LHCN-M2 (cell line): ENCODE measurements around the gene GGT7. TPM values are rescaled to one million over a fixed set of nuclear protein-coding genes. Genes with fewer than 3 reads are reported as not detected.
"Not testable (repeated sequence)": the region's sequence is repeated elsewhere in the genome, so short reads cannot be mapped to it uniquely, and the experiment has no call there.

Experiments used
- DNase-seq: peaks from one replicate; pipeline ENCODE4 v3.0.0-alpha.2; 2012; ENCODE audit warnings: low read depth
- polyA plus RNA-seq: library from polyadenylated mRNA; unstranded; fragments of >200 nt; gene quantifications from one replicate; pipeline ENCODE4 v1.2.1, GENCODE V29; 2012; ENCODE audit warnings: missing spikeins
- total RNA-seq: library from RNA; depleted of rRNA; stranded (reverse); fragments of >200 nt; gene quantifications from 2 replicates; pipeline ENCODE4 v1.2.3, GENCODE V29; 2014; rRNA removed

GGT7 gene, protein sequence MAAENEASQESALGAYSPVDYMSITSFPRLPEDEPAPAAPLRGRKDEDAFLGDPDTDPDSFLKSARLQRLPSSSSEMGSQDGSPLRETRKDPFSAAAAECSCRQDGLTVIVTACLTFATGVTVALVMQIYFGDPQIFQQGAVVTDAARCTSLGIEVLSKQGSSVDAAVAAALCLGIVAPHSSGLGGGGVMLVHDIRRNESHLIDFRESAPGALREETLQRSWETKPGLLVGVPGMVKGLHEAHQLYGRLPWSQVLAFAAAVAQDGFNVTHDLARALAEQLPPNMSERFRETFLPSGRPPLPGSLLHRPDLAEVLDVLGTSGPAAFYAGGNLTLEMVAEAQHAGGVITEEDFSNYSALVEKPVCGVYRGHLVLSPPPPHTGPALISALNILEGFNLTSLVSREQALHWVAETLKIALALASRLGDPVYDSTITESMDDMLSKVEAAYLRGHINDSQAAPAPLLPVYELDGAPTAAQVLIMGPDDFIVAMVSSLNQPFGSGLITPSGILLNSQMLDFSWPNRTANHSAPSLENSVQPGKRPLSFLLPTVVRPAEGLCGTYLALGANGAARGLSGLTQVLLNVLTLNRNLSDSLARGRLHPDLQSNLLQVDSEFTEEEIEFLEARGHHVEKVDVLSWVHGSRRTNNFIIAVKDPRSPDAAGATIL
- 5.7 and 7.3 TPM in 2 replicates for total RNA-seq
- polyA plus RNA-seq, result 10.2 TPM

- DNase-seq, result peak; percentile 64
Observed at GRCh38 chr20:34872622-34873224, at the start of gene GGT7. Gene GGT7 (minus strand): TSS chr20:34872856. CDS start chr20:34872815, 41 bp downstream.

GRCh38 chr20:34921436-34921835 is 48.8 kb upstream of the GGT7 start:
- DNase-seq, result no peak

- no peak for DNase-seq
Observed at GRCh38 chr20:34920055-34920454, 47.4 kb upstream of the GGT7 start.

GRCh38 chr20:34916774-34917354 is 44.2 kb upstream of the GGT7 start:
- DNase-seq, result no peak

- no peak for DNase-seq
Observed at GRCh38 chr20:34915749-34916455, 43.2 kb upstream of the GGT7 start.

- no peak for DNase-seq
Observed at GRCh38 chr20:34915131-34915530, 42.5 kb upstream of the GGT7 start.

DNA sequence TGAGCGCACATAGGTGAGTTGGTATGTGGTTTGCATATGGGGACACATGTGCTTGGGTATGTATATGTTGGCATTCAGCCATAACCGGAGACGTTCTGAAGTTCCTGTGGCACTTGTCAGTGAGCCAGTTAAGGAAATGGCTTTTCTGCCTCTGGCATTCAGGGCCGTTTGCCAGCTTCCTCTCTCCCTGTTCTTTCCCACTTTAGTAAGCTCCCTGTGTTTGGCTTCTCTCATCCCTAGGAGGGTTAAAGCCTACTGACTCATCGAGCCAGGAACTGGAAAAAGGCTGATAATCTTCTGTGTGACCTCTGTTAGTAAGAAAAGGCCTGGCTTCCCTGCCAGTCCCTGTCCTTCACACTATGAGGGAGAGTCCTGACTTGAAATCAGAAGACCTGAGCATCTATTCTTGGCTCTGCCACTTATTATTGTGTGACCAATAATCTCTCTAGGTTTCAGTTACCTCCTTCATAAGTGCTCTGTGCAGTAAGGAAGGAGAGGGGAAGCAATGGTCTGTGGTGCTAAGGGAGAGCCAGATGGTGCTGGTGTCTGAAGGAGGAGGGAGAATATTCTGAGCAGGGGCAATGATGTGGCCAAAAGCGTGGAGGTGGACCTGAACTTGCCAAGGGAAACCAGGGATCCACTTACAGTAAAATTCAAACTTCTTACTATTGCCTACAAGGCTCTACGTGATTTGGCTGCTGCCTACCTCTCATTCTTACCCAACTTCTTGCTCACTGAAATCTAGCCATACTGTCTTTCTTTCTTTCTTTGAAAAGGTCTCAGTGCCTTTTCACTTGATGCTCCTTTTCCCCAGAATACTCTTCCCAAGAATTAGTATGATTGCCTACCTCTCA is 35.2 kb upstream of the GGT7 start:
- DNase-seq, result peak; percentile 95

GRCh38 chr20:34904202-34904621 is 31.6 kb upstream of the GGT7 start:
- DNase-seq, result peak; percentile 22

DNA sequence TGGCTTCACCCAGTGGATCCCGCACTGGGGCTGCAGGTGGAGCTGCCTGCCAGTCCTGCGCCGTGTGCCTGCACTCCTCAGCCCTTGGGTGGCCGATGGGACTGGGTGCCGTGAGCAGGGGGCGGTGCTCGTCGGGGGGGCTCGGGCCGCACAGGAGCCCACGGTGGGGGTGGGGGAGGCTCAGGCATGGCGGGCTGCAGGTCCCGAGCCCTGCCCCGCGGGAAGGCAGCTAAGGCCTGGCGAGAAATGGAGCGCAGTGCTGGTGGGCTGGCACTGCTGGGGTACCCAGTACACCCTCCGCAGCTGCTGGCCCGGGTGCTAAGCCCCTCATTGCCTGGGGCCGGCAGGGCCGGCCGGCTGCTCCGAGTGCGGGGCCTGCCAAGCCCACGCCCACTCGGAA is 26.1 kb upstream of the GGT7 start:
- not testable (repeated sequence) for DNase-seq

- not testable (repeated sequence) for DNase-seq
Observed at GRCh38 chr20:34898129-34898528, 25.5 kb upstream of the GGT7 start.

DNA sequence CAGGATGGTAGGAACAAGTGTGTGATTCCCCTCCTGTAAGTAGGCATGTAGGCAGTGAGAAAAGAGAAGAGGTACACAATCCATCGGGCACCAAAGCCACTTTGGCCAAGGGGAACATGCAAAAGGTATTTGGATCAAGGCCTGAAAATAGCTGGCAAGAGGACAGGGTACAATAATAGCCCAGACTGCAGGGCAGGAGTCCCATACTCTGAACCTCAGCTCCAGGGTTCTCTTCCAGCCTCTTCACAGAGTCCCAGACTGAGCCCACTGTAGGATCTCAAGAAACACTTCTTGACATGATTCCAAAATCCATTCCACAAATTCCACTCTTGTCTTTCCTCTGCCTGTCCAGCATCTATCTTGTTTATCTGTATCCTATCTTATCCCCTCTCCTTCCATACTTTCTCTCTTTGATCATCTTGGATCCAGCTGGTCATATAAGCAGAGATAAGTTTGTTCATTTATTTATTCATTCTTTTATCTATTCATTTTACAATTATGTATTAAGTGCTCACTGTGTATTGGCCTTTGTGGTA is 23.5 kb upstream of the GGT7 start:
- DNase-seq, result no peak

DNA sequence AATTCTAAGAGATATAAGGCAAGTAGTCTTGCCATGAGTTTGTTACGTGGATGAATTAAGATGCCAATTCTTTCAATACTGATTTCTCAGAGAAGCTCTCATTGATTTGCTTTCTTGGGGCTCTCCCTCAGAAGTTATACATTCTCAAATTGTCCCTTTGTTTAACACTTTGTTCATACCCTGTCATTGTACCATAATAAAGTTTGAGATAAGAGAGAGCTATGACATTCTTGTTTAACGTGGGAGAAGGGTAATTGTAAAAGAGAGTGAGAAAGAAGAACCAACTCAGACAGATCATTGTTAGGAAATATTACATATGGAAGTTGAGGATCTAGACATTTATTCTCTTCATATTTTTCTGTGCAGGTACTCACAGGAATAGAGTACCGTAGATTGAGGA is 22.8 kb upstream of the GGT7 start:
- DNase-seq, result no peak

DNA sequence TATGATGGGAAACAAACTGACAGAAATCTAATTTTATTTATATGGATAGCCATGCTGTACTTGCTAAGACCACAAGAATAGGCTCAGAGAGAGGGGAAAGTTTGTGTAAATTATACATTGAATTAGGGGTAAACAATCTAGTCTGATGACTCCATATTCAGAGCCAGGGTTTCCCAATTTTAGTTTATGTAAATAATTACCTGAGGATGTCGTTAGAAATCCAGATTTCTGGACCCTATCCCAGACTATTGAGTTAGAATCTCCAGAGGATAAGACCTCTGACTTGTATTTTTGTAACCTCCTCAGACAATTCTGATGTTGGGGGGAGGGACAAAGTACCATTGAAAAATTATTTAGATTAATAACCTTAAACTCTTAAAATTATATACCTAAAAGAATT is 22.1 kb upstream of the GGT7 start:
- DNase-seq, result no peak

GRCh38 chr20:34892671-34893070 is 20.0 kb upstream of the GGT7 start:
- no peak for DNase-seq

- DNase-seq, result peak; percentile 79
Observed at GRCh38 chr20:34891166-34892062, 18.8 kb upstream of the GGT7 start.

GRCh38 chr20:34888468-34888867 is 15.8 kb upstream of the GGT7 start:
- DNase-seq, result no peak

GRCh38 chr20:34887023-34887422 is 14.4 kb upstream of the GGT7 start:
- DNase-seq, result no peak

DNA sequence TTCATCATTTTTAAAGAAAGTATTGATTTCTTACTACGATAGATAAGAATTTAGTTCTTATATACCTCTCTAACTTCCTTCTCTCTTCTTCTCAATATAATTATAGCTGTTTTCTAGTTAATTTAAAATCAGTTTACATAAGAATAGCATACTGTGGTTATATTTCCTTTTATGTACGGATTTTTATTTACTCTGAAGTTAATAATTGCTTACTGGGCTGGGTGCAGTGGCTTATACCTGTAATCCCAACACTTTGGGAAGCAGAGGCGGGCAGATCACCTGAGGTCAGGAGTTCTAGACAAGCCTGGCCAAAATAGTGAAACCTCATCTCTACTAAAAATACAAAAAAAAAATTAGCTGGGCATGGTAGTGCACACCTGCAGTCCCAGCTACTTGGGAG is 13.5 kb upstream of the GGT7 start:
- DNase-seq, result no peak

DNA sequence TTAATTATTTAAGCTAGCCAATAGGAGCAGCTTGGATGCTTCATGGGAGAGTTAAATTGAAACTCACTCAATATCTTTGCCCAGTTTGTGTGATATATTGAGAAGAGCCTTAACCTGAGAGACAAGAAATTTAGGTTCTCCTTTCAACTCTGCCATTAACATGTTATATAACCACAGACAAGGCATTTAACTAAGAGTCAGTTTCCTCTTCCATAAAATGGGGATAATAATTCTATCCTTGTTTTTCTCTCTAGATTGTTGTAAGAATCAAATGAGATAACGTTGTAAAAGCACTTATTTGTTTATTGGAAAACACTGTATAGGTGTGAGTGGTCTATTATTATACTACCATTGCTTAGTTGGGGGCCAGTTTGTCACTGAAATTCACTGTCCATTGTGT is 11.6 kb upstream of the GGT7 start:
- no peak for DNase-seq
